ENCODE results near the gene COL9A1.

COL9A1 gene

DNA sequence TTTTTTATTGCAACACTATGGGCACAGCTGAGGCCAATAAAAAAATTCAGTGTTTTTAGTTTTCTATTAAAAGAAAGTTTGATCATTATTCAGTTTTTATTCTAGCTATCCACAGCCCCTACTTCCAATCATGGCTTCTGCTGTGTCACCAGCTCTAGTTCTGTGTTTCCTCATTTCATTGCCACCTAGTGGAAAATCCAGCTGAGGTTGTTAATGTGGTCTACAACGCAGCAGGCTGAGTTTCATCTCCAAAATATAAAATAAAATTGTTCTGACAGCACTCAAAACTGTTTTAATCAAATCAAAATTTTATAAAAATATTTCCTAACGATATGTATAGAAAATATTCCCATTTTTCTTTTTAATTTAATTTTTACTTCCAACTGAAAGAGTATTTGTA is 13.6 kb downstream of the COL9A1 start:
- DNase-seq (ENCODE audit: low read depth in 1 of 2, low spot score in 1 of 2): no peak

DNA sequence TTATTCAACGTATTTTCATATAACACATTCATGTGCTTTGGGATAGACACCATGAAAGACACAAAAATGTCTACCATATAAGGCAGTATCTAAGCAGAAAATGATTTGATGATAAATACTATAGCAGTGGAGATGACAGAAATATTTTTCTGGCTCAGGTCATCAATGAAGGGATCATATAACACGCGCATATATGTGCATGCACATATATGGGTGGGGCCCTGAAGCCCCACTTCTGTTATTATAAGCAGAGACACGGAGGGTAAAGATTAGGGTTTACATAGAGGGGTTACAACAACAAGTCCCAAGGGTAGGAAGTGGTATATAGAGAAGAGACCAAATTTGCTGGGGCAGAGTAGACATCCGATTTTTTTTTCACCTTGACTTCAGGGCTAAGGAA is 16.0 kb downstream of the COL9A1 start:
- no peak for DNase-seq (ENCODE audit: low read depth in 1 of 2, low spot score in 1 of 2)

GRCh38 chr6:70285201-70285600 is 17.7 kb downstream of the COL9A1 start:
- no peak for DNase-seq (ENCODE audit: low read depth in 1 of 2, low spot score in 1 of 2)

GRCh38 chr6:70282919-70283461 is 19.9 kb downstream of the COL9A1 start:
- no peak for DNase-seq (ENCODE audit: low read depth in 1 of 2, low spot score in 1 of 2)

DNA sequence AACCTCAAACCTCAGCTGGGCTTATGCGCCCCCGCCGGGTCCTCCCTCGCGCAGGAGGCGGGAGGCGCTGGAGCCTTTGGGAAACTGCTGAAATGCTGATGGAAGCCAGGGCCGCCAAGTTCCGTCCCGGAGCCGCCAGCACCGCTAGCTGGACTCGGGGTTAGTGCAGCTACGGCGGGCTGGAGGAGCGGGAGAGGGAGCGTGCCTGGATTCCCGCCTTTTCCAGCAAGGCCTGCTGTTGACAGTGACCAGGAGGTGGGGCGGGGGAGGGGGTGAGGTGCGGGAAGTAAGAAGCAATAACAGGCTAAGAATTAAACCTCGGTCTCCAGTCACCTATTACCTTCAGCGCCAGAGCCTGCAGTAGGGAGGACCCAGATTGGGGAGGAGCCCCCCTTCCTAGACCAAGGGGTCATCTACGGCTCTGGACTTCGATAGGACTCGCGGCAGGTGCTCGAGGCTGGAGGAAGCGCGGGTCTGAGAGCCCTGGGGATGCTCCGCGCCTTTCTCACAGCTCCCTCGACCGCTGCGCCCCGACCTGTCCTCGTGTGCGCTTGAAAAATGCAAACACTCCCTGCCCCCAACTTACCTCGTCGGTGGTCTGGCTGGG is 20.5 kb downstream of the COL9A1 start:
- no peak for DNase-seq (ENCODE audit: low read depth in 1 of 2, low spot score in 1 of 2)

DNA sequence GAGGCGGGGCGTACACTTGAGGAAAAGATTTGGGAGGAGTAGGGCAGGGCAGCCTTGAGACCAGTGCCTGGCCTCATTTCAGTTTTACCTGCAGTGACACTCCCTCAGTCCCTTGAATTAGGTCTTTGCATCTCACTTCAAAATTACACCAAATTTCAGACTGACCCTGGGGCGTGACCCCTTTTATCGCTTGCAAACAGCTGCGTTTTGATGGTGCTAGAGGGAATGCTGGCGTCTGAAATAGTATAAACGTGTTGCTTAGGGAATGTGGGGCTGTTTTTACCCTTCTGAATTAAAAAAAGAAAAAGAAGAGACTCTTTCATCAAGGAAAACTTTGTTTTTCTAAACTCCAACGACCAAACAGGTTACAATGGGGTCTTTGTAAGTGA is 21.0 kb downstream of the COL9A1 start:
- no peak for DNase-seq (ENCODE audit: low read depth in 1 of 2, low spot score in 1 of 2)

- no peak for DNase-seq (ENCODE audit: low read depth in 1 of 2, low spot score in 1 of 2)
These were observed 22.5 kb downstream of the COL9A1 start for GRCh38 chr6:70280400-70280853.

DNA sequence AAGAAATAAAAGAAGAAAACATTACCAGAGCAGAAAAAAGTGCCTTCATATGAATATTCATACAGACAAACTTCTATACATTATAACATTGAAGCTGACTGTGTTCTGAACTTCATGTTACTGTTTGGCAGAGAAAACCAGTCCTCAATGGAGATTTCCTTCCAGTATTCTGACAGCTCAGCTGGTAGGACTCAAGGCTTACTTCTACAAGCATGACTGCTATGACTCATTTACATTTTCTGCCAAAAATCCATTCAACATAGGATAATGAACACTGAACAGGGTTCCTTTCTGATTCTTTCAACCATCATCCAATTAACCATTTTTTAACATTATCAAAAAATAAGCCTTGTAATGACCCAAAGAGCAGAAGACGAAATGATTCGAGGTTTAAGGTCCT is 25.4 kb downstream of the COL9A1 start:
- DNase-seq (ENCODE audit: low read depth in 1 of 2, low spot score in 1 of 2): no peak

DNA sequence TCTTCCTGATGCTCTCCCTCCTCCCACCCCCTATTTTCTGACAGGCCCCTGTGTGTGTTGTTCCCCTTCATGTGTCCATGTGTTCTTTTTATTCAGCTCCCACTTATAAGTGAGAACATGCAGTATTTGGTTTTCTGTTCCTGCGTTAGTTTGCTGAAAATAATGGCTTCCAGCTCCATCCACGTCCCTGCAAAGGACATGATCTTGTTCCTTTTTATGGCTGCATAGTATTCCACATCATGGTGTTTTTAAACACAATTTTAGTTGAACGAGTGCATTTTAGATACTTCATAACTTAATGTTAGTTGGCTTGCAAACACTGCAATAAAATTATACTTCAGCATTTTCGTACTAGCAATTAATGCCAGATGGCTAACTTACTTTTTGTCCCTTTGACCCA is 28.5 kb downstream of the COL9A1 start:
- no peak for DNase-seq (ENCODE audit: low read depth in 1 of 2, low spot score in 1 of 2)

DNA sequence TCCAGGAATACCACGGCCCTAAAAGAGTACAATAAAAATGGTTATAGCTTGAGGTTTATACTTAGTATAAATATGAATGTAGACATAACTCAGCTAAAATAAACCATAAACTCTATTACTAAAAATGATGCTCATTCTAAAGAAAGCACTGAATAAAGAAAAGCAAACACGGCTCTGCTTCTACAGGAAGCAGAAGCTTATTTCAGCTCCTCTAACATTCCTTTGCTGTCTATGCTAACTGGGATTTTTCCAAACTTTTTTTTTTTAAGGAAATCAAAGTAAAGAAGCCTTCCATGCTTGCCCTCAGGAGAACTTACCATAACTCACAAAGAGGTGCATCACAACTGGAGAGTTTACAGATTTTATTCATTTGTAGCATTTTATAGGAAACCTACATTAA is 30.8 kb downstream of the COL9A1 start:
- no peak for DNase-seq (ENCODE audit: low read depth in 1 of 2, low spot score in 1 of 2)

- DNase-seq (ENCODE audit: low read depth in 1 of 2, low spot score in 1 of 2): no peak
These were observed 32.4 kb downstream of the COL9A1 start for GRCh38 chr6:70270287-70271005.

DNA sequence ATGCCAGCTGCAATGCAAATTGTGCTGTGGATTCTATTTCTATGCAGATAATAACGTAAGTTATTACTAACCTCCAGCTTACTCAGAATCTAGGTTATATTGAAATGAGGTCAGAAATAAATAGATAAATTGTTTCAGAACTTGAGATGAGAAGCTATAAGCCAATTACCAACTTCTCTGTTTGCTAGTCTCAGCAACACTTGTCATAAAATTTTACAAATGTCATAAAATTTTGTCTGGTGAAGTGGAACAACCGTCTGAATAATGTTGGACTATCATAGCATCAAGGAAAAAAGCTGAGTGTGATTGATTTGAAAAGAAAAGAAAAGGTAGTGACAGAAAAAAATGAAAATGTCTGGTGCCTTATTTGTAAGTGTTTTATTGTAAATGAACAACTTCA is 36.7 kb downstream of the COL9A1 start:
- no peak for DNase-seq (ENCODE audit: low read depth in 1 of 2, low spot score in 1 of 2)

DNA sequence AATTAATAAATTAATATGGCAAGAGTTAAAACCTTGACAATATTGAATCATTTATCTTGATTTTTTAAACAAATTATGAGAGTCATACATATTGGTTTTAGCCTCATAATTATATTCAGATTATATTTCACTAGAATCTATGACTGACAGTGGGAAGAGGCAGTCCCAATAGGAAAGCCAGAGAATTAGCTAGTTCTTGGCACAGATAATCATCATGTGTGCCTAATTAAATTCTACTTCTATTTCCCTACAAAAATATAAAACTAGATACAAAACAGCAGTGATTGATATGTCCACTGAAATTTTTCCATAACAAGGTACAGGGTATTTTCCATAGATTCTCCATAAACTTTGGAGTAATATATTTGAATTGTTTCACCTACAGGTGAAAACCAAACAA is 38.6 kb downstream of the COL9A1 start:
- DNase-seq (ENCODE audit: low read depth in 1 of 2, low spot score in 1 of 2): no peak

- no peak for DNase-seq (ENCODE audit: low read depth in 1 of 2, low spot score in 1 of 2)
These were observed 44.4 kb downstream of the COL9A1 start for GRCh38 chr6:70258483-70258882.

DNA sequence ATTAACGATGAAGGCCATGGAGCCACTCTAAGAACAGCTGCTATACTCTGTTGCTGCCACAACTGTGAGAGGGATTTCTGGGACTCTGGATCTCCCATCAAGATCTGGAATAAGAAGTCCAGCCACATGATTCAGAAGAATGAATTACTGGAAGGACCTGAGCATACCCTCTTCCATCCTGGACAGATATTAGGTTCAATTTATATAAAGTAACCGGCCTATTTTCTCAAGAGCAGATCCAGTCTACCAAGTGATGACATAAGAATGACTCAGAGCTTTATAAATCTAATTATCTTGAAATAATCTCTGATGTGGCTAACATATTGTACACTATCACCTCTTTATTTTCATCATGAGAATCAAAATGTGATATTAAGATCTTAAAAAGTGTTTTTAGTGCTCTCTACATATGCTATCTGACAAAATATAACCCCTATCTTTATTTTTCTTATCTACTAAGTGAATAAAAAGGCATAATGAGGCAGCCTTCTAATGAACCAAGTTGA is 45.1 kb downstream of the COL9A1 start:
- no peak for DNase-seq (ENCODE audit: low read depth in 1 of 2, low spot score in 1 of 2)

DNA sequence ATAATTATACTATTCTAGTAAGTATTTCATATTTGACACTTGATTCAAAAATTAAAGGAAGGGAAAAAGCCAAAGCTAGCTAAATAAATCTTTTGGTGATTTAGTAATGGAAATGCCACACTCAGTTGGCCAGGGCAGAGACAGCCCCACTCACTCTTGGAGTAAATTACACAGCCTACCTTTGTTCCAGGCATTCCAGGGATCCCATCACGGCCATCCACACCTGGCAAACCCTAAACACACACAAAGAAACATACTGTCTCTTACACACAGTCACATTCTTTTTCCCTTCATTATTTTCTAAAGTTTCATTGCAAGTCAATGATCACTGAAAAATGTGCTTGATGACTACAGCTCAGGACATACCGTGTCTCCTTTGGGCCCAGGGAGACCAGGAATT is 48.1 kb downstream of the COL9A1 start:
- no peak for DNase-seq (ENCODE audit: low read depth in 1 of 2, low spot score in 1 of 2)

DNA sequence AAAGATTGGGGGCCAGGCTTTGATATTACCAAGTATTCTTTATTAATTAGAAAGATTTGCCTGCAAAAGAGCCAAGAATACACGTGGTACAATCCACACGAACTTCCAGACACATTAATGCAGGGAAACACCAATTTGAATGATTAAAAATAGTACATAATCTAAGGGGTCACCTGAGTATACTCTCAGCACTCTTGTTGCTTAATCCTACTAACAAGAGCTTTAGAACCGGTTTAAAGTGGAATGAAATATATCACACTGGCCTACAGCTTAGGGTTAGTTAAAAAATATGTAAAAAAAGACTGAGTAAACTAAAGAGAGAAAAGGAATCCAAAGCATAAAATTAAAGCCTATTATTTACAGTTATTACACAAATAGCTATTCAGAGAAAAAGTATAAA is 49.0 kb downstream of the COL9A1 start:
- no peak for DNase-seq (ENCODE audit: low read depth in 1 of 2, low spot score in 1 of 2)

DNA sequence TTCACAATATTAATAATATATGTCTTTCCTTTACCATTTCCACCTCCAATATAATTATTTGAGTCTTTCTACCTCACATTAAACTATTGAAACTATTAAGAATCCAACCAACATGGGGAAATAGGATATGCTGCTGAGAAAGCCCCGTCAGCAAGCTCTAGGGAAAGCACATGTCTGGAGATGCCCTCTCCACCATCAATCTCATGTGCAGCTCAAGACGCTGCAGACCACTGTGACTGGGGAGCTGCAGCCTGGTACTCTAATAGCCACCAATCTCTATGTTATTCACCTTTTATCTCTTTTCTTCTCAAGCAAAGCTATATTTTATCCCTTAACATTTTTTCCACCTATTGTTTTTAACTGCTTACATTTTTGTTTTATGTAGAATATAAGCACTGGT is 50.3 kb downstream of the COL9A1 start:
- no peak for DNase-seq (ENCODE audit: low read depth in 1 of 2, low spot score in 1 of 2)

DNA sequence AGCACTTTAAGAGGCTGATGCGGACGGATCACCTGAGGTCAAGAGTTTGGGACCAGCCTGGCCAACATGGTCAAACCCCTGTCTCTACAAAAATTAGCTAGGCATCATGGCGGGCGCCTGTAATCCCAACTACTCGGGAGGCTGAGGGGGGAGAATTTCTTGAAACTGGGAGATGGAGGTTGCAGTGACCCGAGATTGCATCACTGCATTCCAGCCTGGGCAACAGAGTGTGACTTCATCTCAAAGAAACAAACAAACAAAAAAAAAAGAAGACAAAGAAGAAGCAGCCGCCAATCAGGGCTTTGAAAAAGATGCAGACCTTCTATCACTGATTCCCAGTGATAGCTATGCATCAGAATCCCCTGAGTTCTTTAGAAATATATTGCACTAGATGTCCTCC is 56.8 kb downstream of the COL9A1 start:
- no peak for DNase-seq (ENCODE audit: low read depth in 1 of 2, low spot score in 1 of 2)

DNA sequence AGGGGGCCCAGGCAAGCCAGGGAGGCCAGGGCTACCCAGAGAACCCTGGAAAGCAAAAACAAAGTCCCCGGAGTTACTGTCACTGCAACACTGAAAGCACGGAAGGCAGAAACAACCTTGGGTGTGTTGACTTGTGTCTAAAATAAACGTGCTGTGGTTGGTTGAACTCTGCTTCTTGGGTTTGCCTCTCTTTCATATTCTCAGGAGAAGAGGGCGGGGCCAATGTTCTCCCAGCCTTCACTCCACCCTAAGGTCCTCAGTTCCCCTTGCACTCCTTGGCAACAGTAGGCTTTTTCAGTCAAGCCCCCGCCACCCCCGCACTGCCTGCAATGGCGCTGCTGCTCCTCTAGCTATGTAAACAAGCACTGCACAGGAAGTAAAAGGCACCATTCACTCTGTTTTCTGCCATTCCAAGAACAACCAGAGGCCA is 60.9 kb downstream of the COL9A1 start:
- DNase-seq (ENCODE audit: low read depth in 1 of 2, low spot score in 1 of 2): no peak

GRCh38 chr6:70241031-70241430 is 61.9 kb downstream of the COL9A1 start:
- DNase-seq (ENCODE audit: low read depth in 1 of 2, low spot score in 1 of 2): no peak

DNA sequence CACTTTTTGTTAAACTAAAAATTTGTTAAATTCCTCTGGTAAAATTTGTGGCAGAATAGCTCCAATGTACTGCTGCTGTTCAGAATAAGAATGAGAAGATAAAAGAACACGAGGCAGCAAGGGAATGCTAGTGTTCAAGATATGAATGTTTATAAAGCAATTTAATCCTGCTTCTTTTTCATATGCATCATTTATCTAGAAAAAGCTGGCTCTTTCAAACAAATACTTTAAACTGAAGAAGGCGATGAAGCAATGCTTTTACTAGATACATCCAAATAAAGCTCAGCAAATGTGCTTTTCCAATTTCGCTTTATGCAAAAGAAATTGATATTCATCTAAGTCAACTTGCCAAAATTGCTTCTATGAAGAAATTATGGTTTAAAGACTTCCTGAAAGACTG is 66.5 kb downstream of the COL9A1 start:
- DNase-seq (ENCODE audit: low read depth in 1 of 2, low spot score in 1 of 2): no peak
